ENCODE results near the gene AKAP8.

The AKAP8 gene

GRCh38 chr19:15330801-15331418 lies 48.7 kb downstream of the AKAP8 start:
- peak; percentile 48 for DNase-seq

DNA sequence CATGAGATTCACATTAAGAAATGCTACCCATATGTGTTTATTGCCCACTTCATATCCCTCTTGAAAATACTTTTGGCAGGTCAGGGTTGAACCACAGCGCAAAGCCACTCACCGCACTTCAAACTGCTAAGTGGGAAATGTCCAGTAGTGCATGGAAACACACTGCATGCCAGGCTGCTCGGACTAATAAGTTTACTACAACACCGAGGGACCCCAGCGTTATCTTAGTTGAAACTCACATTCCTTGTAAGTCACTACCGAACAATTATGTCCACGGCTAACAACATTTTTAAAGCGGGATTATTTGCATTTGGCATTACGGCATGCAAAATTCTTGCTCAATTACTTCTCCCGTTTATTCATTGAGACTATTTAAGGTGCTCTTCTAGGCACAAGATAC lies 51.3 kb downstream of the AKAP8 start:
- no peak for DNase-seq

DNA sequence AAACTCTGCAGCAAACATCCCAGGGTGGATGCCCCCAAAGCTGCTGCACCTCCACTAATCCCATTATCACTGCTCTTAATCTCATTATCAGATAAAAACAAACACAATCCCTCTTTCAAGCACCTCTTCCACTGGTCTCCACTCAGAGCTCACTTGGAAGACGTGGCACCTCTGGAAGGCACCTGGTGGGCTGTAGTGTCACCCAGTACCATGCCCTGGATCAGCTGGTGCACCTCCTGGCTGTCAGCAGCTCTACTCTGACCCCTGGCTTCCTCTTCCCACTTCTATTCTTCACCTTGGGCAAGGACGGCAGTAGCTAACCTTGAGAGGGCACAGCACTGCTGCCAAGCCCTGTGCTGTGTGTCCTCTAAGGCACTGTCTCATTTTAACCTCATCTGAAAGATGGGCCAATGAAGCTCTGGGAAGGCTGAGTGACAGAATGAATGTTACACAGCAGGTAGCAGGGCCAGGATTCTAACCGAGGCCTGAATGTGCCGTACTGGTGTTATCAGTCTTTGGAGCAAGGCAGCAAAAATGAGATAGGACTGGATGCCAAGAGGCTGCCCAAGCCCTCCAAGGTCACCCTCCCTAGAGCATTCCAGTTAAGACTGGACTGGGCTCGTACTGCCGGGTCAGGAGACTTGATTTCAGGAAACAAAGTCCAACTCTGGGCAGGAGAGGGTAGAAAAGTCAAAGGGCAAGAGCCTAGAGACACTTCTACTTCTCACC lies 54.6 kb downstream of the AKAP8 start:
- DNase-seq = no peak

- DNase-seq = no peak
Observed at GRCh38 chr19:15323496-15324235, 55.9 kb downstream of the AKAP8 start.

DNA sequence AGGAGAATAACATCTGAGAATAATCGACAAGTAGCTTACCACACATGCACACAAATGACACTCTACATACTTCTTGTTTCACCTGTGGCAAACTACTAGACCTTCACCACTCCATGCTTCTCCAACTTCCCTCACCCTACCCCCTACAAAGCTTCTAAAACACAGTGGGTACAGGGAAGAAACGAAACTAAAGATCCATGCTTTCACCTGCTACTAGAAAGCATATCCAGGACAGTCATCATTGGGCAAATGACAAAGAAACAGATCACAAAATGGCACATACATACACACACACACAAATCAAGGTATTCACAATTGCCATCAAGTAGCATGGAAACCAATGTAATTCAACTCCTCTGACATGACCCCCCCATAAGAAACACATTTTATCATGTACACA lies 57.8 kb downstream of the AKAP8 start:
- DNase-seq = no peak

DNA sequence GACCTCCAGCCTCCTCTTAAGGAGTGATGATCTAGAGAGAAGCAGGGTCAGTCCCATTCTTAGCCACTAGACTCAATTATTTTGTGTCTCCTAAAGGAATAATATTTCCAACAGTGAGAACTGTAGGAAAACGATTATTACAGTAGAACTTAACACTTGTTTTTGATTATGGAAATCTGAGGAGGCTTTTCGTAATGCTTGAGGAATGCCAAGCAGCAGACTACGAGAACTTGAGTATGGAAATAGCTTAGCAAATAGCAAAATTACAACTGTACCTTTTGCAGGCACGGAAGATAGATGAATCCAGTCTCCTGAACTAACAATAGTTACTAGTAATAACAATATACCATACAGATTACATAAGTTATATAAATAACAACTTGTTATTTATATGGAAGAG lies 59.5 kb downstream of the AKAP8 start:
- DNase-seq = no peak

- no peak for DNase-seq
Observed at GRCh38 chr19:15318241-15318691, 61.3 kb downstream of the AKAP8 start.

DNA sequence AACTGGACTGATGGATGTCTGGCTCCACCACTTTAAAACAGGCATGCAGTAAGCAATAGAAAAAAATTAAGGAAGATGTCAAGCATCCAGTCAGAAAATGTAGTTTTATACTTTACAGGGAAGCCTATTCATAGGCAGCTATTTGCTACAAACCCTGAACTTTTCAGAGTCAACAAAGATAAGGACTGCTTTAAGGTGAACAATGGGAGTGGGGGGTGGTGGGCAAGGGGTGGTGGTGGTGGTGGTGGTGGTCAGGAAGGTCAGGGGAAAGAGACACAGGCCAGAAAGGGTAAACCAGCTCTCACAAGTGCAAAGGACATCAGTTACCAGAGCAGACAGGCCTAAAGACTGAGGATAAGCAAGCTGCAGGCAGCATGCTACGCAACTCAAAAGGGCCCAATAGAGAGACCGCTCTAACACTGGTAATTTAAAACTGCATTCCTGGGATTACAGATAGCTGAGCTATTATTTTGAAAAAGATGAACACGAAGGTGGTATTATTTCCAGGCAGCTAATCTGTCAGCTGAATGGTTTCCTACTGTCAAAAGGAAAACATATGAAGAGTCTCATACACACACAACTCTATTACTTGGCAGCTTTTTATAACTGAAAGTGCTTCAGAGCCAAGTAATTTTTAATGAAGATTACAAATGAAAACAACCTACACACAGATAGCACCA lies 62.1 kb downstream of the AKAP8 start:
- no peak for DNase-seq

- DNase-seq = no peak
Observed at GRCh38 chr19:15316498-15316897, 63.1 kb downstream of the AKAP8 start.

GRCh38 chr19:15315101-15315500 lies 64.5 kb downstream of the AKAP8 start:
- no peak for DNase-seq

DNA sequence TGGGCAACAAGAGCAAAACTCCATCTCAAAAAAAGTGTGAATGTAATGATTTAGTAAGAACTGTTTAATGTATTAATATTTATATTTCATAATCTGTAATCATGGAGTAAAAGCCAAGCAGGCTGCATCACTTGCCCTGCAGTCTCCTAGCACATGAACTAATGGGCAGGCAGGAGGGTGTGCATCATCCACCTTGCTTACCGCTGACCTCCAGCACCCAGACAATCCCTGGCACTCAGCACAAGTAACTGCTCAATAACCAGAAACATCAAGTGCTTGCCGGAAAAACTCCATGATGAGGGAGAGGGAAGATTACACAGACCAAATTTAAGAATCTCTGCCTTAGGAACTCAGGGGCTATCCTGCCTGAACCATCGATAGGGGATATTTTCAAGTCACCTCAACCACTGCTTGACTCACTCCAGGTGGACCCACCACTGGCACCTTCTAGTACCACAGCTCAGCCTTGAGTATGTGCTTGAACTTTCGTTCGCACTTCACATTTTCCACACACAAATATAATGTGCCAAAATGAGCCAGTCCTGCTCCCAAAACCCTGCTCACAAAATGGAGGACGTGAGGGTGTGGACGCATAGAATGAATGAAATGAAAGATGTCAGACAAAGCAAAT lies 65.8 kb downstream of the AKAP8 start:
- DNase-seq = no peak

DNA sequence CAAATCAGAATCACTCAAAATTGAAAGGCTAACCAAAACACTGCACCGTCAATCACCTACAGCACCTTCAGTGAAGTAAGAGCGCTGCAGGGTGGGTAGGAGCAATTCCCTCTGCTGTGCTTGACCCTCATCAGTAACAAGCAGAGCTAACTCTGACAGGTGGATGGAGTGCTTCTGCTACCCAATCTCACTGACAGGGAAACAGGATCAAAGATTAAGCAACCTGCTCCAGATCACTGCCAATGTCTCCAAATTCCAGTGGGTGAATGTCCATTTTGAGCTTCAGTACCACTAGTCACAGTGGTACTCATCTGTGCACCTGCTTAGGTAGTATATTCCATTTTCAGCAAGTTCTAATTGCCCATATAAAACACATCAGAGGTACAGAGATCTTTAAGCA lies 72.4 kb downstream of the AKAP8 start:
- no peak for DNase-seq

DNA sequence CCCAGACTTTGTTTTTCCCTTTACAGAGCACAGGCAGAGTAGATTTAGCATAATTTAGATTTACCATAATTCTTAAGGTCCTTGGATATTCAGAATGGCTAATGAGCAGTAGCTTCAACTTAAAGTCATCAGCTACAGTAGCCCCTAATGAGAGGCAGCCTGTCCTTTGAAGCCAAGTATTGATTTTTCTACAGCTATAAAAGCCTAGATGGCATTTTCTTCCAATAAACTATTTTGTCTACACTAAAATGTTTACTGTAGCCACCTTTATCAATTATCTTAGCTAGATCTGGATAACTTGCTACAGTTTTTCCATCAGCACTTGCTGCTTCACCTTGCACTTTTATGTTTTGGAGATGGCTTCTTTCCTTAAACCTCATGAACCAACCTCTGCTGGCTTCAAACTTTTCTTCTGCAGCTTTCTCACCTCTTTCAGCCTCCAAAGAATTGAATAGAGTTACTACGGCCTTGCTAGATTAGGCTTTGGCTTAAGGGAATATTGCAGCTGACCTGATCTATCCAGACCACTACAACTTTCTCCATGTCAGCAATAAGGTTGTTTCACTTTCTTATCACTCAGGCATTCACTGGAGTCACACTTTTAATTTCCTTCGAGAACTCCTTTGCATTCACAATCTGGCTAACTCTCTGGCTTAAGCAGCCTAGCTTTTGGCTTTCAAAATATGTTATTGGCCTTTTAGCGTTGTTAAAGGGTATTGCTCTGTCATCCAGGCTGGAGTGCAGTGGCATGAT lies 73.8 kb downstream of the AKAP8 start:
- DNase-seq = no peak

DNA sequence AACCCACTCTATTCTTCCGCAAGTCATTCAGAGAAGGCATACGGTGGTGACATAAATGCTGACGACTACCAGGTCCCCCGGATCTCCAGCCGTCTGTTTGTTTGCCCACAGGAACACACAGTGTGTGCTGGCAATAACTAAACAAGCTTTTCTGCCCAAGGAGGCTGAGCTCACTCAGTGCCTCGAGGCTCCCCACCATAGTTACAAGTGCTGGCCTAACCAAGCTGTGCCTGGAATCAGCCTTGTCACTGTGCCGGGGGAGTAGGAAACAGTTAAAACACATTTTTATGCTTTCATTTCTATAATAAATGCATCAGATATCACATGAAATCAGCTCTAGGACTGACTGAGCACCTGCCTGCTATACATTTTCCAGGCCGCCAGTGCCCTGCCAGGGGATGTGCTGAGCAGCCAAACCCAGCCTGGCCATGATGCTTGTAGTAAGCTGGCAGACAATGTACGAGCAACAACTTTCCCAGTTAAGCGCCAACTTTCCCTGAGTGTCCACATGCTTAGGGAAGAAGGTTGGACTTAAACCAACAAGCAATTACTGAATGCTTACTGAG lies 75.4 kb downstream of the AKAP8 start:
- peak; percentile 22 for DNase-seq

Measured in T1000 (cell line).